ENCODE results near the gene SH2D6.
A peak's percentile ranks its signal among the peaks of the same experiment; 100 is the strongest.

GRCh38 chr2:85418132-85419008 lies at the start of gene SH2D6:
- TF ChIP-seq REST (IDR thresholded peaks at IDR 0.05; ENCODE audit: insufficient read depth in 1 of 2, low read depth in 2 of 2, low read length in 2 of 2) (0 out of 4 replicates have a peak, but pooled peaks of 1 of the 2 experiments have one; percentile 15), POLR2AphosphoS5 (IDR thresholded peaks at IDR 0.05; ENCODE audit: low read depth, low read length) (peak; percentile 67), TAF1 (IDR thresholded peaks at IDR 0.05; ENCODE audit: borderline replicate concordance, insufficient read depth, low read length) (no peak; the same call in 1 of the 2 replicates), SIN3A (IDR thresholded peaks at IDR 0.05; ENCODE audit: borderline replicate concordance, insufficient read depth, low read length) (no peak)

All from PFSK-1 (cell line).